HL-60/S4 treated with phorbol 12-myristate 13-acetate at 8.2 ng/mL for 4 days and 3 days (cell line): Measurements from ENCODE around the gene MFAP3.
"Not testable (repeated sequence)": the region's sequence is repeated elsewhere in the genome, so short reads cannot be mapped to it uniquely, and the experiment has no call there.

Experiments
- in situ Hi-C: fragments of 300-500 bp; cut with MboI; formaldehyde crosslinking; loops from 2 replicates; pipeline ENCODE4 v1.15.0; 2022; ENCODE audit warnings: low sequenced_read_pairs

Gene MFAP3

GRCh38 chr5:154038707-154039457, at the start of gene MFAP3, which contains the start of gene FAM114A2:
MFAP3 (plus strand) TSS chr5:154038967; CDS start chr5:154049723, 10,756 bp downstream.
FAM114A2 (minus strand) TSS chr5:154038910; CDS start chr5:154034953, 3,957 bp downstream.
- in situ Hi-C loops: no loop called here

- in situ Hi-C loops: no loop called here
These were observed 47.6 kb upstream of the MFAP3 start for GRCh38 chr5:153991168-153991567.

GRCh38 chr5:153998010-153998409, 40.8 kb upstream of the MFAP3 start:
- in situ Hi-C loops: no loop called here

- in situ Hi-C loops: no loop called here
These were observed 40.0 kb upstream of the MFAP3 start for GRCh38 chr5:153998768-153999167.

- in situ Hi-C loops: no loop called here
These were observed 38.8 kb upstream of the MFAP3 start for GRCh38 chr5:153999995-154000394.

GRCh38 chr5:154000703-154001102, 38.1 kb upstream of the MFAP3 start:
- in situ Hi-C loops: no loop called here

GRCh38 chr5:154002093-154002492, 36.7 kb upstream of the MFAP3 start:
- in situ Hi-C loops: no loop called here

- in situ Hi-C loops: no loop called here
These were observed 36.2 kb upstream of the MFAP3 start for GRCh38 chr5:154002511-154003020.

- in situ Hi-C loops: no loop called here
These were observed 33.1 kb upstream of the MFAP3 start for GRCh38 chr5:154005648-154006047.

- in situ Hi-C loops: no loop called here
These were observed 28.1 kb upstream of the MFAP3 start for GRCh38 chr5:154010660-154011059.

GRCh38 chr5:154015071-154015693, 23.6 kb upstream of the MFAP3 start:
- in situ Hi-C loops: no loop called here

GRCh38 chr5:154018919-154019318, 19.8 kb upstream of the MFAP3 start:
- in situ Hi-C loops: not testable (repeated sequence)

- in situ Hi-C loops: no loop called here
These were observed 12.8 kb upstream of the MFAP3 start for GRCh38 chr5:154025951-154026350.

GRCh38 chr5:154031937-154032489, 6.8 kb upstream of the MFAP3 start:
- in situ Hi-C loops: no loop called here

GRCh38 chr5:154034944-154035343, 3.8 kb upstream of the MFAP3 start:
- in situ Hi-C loops: no loop called here

GRCh38 chr5:154038261-154038706, 483 bp upstream of the MFAP3 start:
- in situ Hi-C loops: no loop called here

- in situ Hi-C loops: no loop called here
These were observed 677 bp downstream of the MFAP3 start for GRCh38 chr5:154039458-154039829.

- in situ Hi-C loops: no loop called here
These were observed 4.0 kb downstream of the MFAP3 start for GRCh38 chr5:154042766-154043165.

GRCh38 chr5:154044099-154044498, 5.3 kb downstream of the MFAP3 start:
- in situ Hi-C loops: no loop called here

- in situ Hi-C loops: no loop called here
These were observed 5.8 kb downstream of the MFAP3 start for GRCh38 chr5:154044581-154044980.

GRCh38 chr5:154046486-154046885, 7.7 kb downstream of the MFAP3 start:
- in situ Hi-C loops: no loop called here

- in situ Hi-C loops: no loop called here
These were observed 8.6 kb downstream of the MFAP3 start for GRCh38 chr5:154047324-154047723.
